Body of pancreas (tissue), 4 donors: ENCODE results near the gene E2F3. TPM values are rescaled to one million over a fixed set of nuclear protein-coding genes. Genes with fewer than 3 reads are reported as not detected.

Source experiments
- ATAC-seq: fragments of 150-250 bp; one replicate; pipeline ENCODE4 v1.9.1; 2016
- DNase-seq, 4 donors: peaks; one replicate each; pipeline ENCODE4 v3.0.0-alpha.2; 2019
- H3K27ac ChIP-seq, 4 donors: fragments of 200-600 bp; sonication (generic); 1 replicate in 3 of 4; 2 replicates in 1 of 4; pipeline versions ENCODE4 v1.5.1 to v1.6.1; 2016 to 2019; ENCODE audit warnings: mild to moderate bottlenecking in 1 of 4, mixed read lengths in 1 of 4, moderate library complexity in 1 of 4
- H3K27me3 ChIP-seq, 2 donors: fragments of 200-600 bp; sonication (generic); one replicate each; pipeline ENCODE4 v1.6.0; 2016; ENCODE audit warnings: mild to moderate bottlenecking in 1 of 2
- H3K36me3 ChIP-seq, 2 donors: fragments of 200-600 bp; sonication (generic); replicated peaks in 1 of 2; 2 replicates each; pipeline ENCODE4 v1.5.1; 2016; ENCODE audit warnings: low read depth in 2 of 2; ENCODE audit not compliant: insufficient read depth in 1 of 2
- H3K4me1 ChIP-seq: fragments of 200-600 bp; sonication (generic); one replicate; pipeline ENCODE4 v1.6.0; 2016
- H3K4me3 ChIP-seq, 2 donors: fragments of 200-600 bp; sonication (generic); 1 replicate in 1 of 2; 2 replicates in 1 of 2; pipeline ENCODE4 v1.5.1; 2016 to 2019
- H3K9me3 ChIP-seq, 3 donors: fragments of 200-600 bp; sonication (generic); 1 replicate in 2 of 3; 2 replicates in 1 of 3; pipeline ENCODE4 v1.5.1; 2016
- CTCF ChIP-seq, 7 experiments: fragments of 450-650 bp in 4 of 7; fragments of 200-600 bp in 3 of 7; sonication (generic) in 3 of 7; IDR thresholded peaks; one replicate each; pipeline ENCODE4 v1.5.1; 2016 to 2019; ENCODE audit warnings: antibody characterized with exemption in 7 of 7
- POLR2A ChIP-seq, 3 donors: fragments of 450-650 bp; IDR thresholded peaks; one replicate each; pipeline ENCODE4 v1.6.1; 2016; ENCODE audit warnings: antibody characterized with exemption in 3 of 3, mild to moderate bottlenecking in 2 of 3
- WGBS, 2 donors: methylation state at CpG; one replicate each; pipeline ENCODE4 v1.1.5; 2017; 5-methylcytosine and 5-hydroxymethylcytosine counted together
- intact Hi-C: fragments of 100-400 bp; cut with DNase I; formaldehyde crosslinking; loops from one replicate; pipeline ENCODE4 v1.15.1; 2023
- small RNA-seq: library from RNA; depleted of rRNA; stranded (forward); fragments of <200 nt; gene quantifications from one replicate; pipeline ENCODE3, GENCODE V24; 2016
- total RNA-seq, 2 donors: library from RNA; depleted of rRNA; stranded (reverse); fragments of >200 nt; gene quantifications; one replicate each; pipeline ENCODE4 v1.1.0, GENCODE V29; 2016

Gene E2F3
- total RNA-seq, 2 donors from 2014 or later: 2.0 to 2.3 TPM

- peak; percentile 35 for ATAC-seq
- peaks cover 17% of the 10 kb centered on the region for H3K4me1 ChIP-seq
- TF ChIP-seq POLR2A (IDR thresholded peaks at IDR 0.05) (no peak), CTCF (IDR thresholded peaks at IDR 0.05) (no peak)
- peaks cover 0 to 8% of the 10 kb centered on the region in 2 donors for H3K36me3 ChIP-seq
- no peaks in the 10 kb centered on the region for H3K9me3 ChIP-seq
- H3K27ac ChIP-seq: peak overlapping the region in 1 of 4 donors; percentile 26
- no peak for DNase-seq
- WGBS, 2 donors: 56 to 59% methylated on average over 2 of the region's 2 CpGs
- intact Hi-C loops: no loop called here
- H3K4me3 ChIP-seq: no peak overlapping the region
- H3K27me3 ChIP-seq: no peaks in the 10 kb centered on the region
Observed at GRCh38 chr6:20542927-20543602, 141.4 kb downstream of the E2F3 start.

Small RNAs within 50 kb of the gene (small RNA-seq; reads per million reads assigned to genes)
- gene RF00019 (not detected), gene RNU6-141P (not detected)

Other genes with a start within 250 kb of the E2F3 start
- 10 to 100 TPM in 1 of 2 donors, 1 to 10 TPM in 1; 4.6 to 10.1 TPM for gene MBOAT1, start 189.4 kb upstream of the E2F3 start, total RNA-seq
- gene CDKAL1, start 132.6 kb downstream of the E2F3 start, total RNA-seq: 10 to 100 TPM; 16.3 to 18.1 TPM